GM12891 (cell line): ENCODE results near the gene MEIS1.

Source experiments
- DNase-seq: peaks from one replicate; pipeline ENCODE4 v3.0.0; 2011; ENCODE audit warnings: low spot score; ENCODE audit not compliant: insufficient read length
- FAIRE-seq: peaks from 2 replicates; lab custom pipeline; 2011; peaks lifted over from hg19 to GRCh38; lab: Jason Lieb, UNC
- PAX5 ChIP-seq: IDR thresholded peaks from 2 replicates; pipeline ENCODE4 v1.6.1; 2011; ENCODE audit warnings: low read length, moderate library complexity, mild to moderate bottlenecking; ENCODE audit not compliant: insufficient read depth, severe bottlenecking
- POLR2A ChIP-seq: IDR thresholded peaks from 2 replicates; pipeline ENCODE4 v1.6.1; 2011; ENCODE audit warnings: low read depth, low read length, control low read depth
- POLR2AphosphoS5 ChIP-seq: IDR thresholded peaks from 2 replicates; pipeline ENCODE4 v1.6.1; 2011; ENCODE audit warnings: low read depth, low read length, control low read depth
- POU2F2 ChIP-seq: IDR thresholded peaks from 2 replicates; pipeline ENCODE4 v1.6.1; 2011; ENCODE audit warnings: low read depth, mild to moderate bottlenecking, control low read depth, low read length, moderate library complexity
- SPI1 ChIP-seq: IDR thresholded peaks from 2 replicates; pipeline ENCODE4 v1.6.1; 2011; ENCODE audit warnings: low read depth, low read length, control low read depth
- TAF1 ChIP-seq: IDR thresholded peaks from 2 replicates; pipeline ENCODE4 v1.6.1; 2011; ENCODE audit warnings: low read depth, low read length, control low read depth

Gene MEIS1

GRCh38 chr2:66519264-66519843, 84.4 kb downstream of the MEIS1 start:
- DNase-seq (no peak), FAIRE-seq (no peak)
- TF ChIP-seq POU2F2 (no peak), POLR2A (no peak), TAF1 (no peak), PAX5 (no peak), POLR2AphosphoS5 (no peak), SPI1 (no peak)

GRCh38 chr2:66521291-66521922, 86.5 kb downstream of the MEIS1 start:
- no peak for TF ChIP-seq POLR2AphosphoS5
- TF ChIP-seq SPI1: no peak
- TF ChIP-seq TAF1: no peak
- TF ChIP-seq POU2F2: no peak
- no peak for TF ChIP-seq PAX5
- TF ChIP-seq POLR2A: no peak
- DNase-seq: no peak
- no peak for FAIRE-seq

GRCh38 chr2:66522611-66523376, 87.9 kb downstream of the MEIS1 start:
- TF ChIP-seq PAX5 (no peak), SPI1 (no peak), POU2F2 (no peak), POLR2A (no peak)
- FAIRE-seq (no peak), DNase-seq (no peak)

GRCh38 chr2:66523377-66523969, 88.5 kb downstream of the MEIS1 start:
- TF ChIP-seq POLR2AphosphoS5 (no peak), POLR2A (no peak), SPI1 (no peak), PAX5 (no peak), POU2F2 (no peak), TAF1 (no peak)
- no peak for DNase-seq

GRCh38 chr2:66523990-66524389, 89.1 kb downstream of the MEIS1 start:
- DNase-seq (no peak), FAIRE-seq (no peak)
- no peak for TF ChIP-seq SPI1
- no peak for TF ChIP-seq PAX5
- no peak for TF ChIP-seq POLR2A
- no peak for TF ChIP-seq TAF1
- TF ChIP-seq POLR2AphosphoS5: no peak

More at GRCh38 chr2:66523377-66523969, 88.5 kb downstream of the MEIS1 start:
- no peak for FAIRE-seq

GRCh38 chr2:66525606-66526005, 90.7 kb downstream of the MEIS1 start:
- FAIRE-seq: no peak
- TF ChIP-seq POLR2AphosphoS5 (no peak), TAF1 (no peak), SPI1 (no peak), POU2F2 (no peak), PAX5 (no peak), POLR2A (no peak)
- DNase-seq: no peak

- TF ChIP-seq PAX5 (no peak), SPI1 (no peak), POLR2AphosphoS5 (no peak), POU2F2 (no peak), POLR2A (no peak), TAF1 (no peak)
- DNase-seq: no peak
- no peak for FAIRE-seq
Observed at GRCh38 chr2:66526180-66526579, 91.3 kb downstream of the MEIS1 start.

- no peak for TF ChIP-seq POLR2AphosphoS5
- FAIRE-seq (no peak), DNase-seq (no peak)
Observed at GRCh38 chr2:66528974-66529724, 94.2 kb downstream of the MEIS1 start.

- FAIRE-seq (no peak), DNase-seq (no peak)
- TF ChIP-seq SPI1 (no peak), TAF1 (no peak), PAX5 (no peak), POLR2AphosphoS5 (no peak), POLR2A (no peak), POU2F2 (no peak)
Observed at GRCh38 chr2:66530651-66531050, 95.7 kb downstream of the MEIS1 start.
